ENCODE data around the gene SFXN1.

SFXN1 gene

GRCh38 chr5:175475248-175475647 lies 3.1 kb upstream of the SFXN1 start:
- H3K9me3 ChIP-seq, result no peaks in the 10 kb centered on the region
- no peak overlapping the region for H3K27ac ChIP-seq
- no peak overlapping the region for H3K4me3 ChIP-seq
- peaks cover 0 to 29% (median 11%) of the 10 kb centered on the region in 4 donors for H3K4me1 ChIP-seq
- no peaks in the 10 kb centered on the region for H3K36me3 ChIP-seq
- no peak for DNase-seq
- intact Hi-C loops (cut with DNase I; ENCODE audit: low total_unique reads), result no loop called here
- H3K27me3 ChIP-seq, result no peaks in the 10 kb centered on the region
- no peak for TF ChIP-seq CTCF (IDR thresholded peaks at IDR 0.05)

- peaks cover 0 to 5% (median 0%) of the 10 kb centered on the region in 3 donors for H3K36me3 ChIP-seq
- DNase-seq, result no peak
- no peak for TF ChIP-seq CTCF (IDR thresholded peaks at IDR 0.05)
- H3K27me3 ChIP-seq, result no peaks in the 10 kb centered on the region
- intact Hi-C loops (cut with DNase I; ENCODE audit: low total_unique reads), result no loop called here
- H3K4me1 ChIP-seq, result peaks cover 0 to 40% (median 13%) of the 10 kb centered on the region in 4 donors
- H3K4me3 ChIP-seq, result no peak overlapping the region
- H3K27ac ChIP-seq, result peak overlapping the region in 1 of 2 donors; percentile 81
- H3K9me3 ChIP-seq, result no peaks in the 10 kb centered on the region
Measured at GRCh38 chr5:175477440-175477839, 920 bp upstream of the SFXN1 start.

- Histone ChIP-seq H3K4me1 (peaks cover 0 to 35% (median 13%) of the 10 kb centered on the region in 4 donors), H3K4me3 (peak overlapping the region; percentile 85 to 99), H3K36me3 (peaks cover 0 to 5% (median 0%) of the 10 kb centered on the region in 3 donors), H3K9me3 (no peaks in the 10 kb centered on the region), H3K27me3 (no peaks in the 10 kb centered on the region), H3K27ac (peak overlapping the region; percentile 75 to 81)
- DNase-seq, result no peak
- no peak for TF ChIP-seq CTCF (IDR thresholded peaks at IDR 0.05)
- intact Hi-C loops (cut with DNase I; ENCODE audit: low total_unique reads), result no loop called here
Measured at GRCh38 chr5:175478008-175478383, 364 bp upstream of the SFXN1 start.

GRCh38 chr5:175479125-175479881 lies 943 bp downstream of the SFXN1 start:
- H3K4me1 ChIP-seq, result peaks cover 0 to 30% (median 13%) of the 10 kb centered on the region in 4 donors
- intact Hi-C loops (cut with DNase I; ENCODE audit: low total_unique reads), result no loop called here
- TF ChIP-seq CTCF (IDR thresholded peaks at IDR 0.05), result no peak
- peak overlapping the region; percentile 85 to 99 for H3K4me3 ChIP-seq
- peaks cover 5 to 10% (median 9%) of the 10 kb centered on the region in 3 donors for H3K36me3 ChIP-seq
- peak overlapping the region; percentile 75 to 81 for H3K27ac ChIP-seq
- DNase-seq, result no peak
- H3K27me3 ChIP-seq, result no peaks in the 10 kb centered on the region
- H3K9me3 ChIP-seq, result no peaks in the 10 kb centered on the region

- intact Hi-C loops (cut with DNase I; ENCODE audit: low total_unique reads), result no loop called here
- peaks cover 5 to 14% (median 12%) of the 10 kb centered on the region in 3 donors for H3K36me3 ChIP-seq
- no peak for TF ChIP-seq CTCF (IDR thresholded peaks at IDR 0.05)
- H3K9me3 ChIP-seq, result no peaks in the 10 kb centered on the region
- H3K4me1 ChIP-seq, result peaks cover 0 to 26% (median 11%) of the 10 kb centered on the region in 4 donors
- no peak for DNase-seq
- H3K27ac ChIP-seq, result no peak overlapping the region
- no peak overlapping the region for H3K4me3 ChIP-seq
- H3K27me3 ChIP-seq, result no peaks in the 10 kb centered on the region
Measured at GRCh38 chr5:175483337-175483736, 5.0 kb downstream of the SFXN1 start.
